ENCODE measurements around the gene DUSP18. TPM values are rescaled to one million over a fixed set of nuclear protein-coding genes. Genes with fewer than 3 reads are reported as not detected.
"Not testable (repeated sequence)": the region's sequence is repeated elsewhere in the genome, so short reads cannot be mapped to it uniquely, and the experiment has no call there.

The DUSP18 gene
- total RNA-seq, 1 donor from 2014 or later: 21.4 TPM

DNA sequence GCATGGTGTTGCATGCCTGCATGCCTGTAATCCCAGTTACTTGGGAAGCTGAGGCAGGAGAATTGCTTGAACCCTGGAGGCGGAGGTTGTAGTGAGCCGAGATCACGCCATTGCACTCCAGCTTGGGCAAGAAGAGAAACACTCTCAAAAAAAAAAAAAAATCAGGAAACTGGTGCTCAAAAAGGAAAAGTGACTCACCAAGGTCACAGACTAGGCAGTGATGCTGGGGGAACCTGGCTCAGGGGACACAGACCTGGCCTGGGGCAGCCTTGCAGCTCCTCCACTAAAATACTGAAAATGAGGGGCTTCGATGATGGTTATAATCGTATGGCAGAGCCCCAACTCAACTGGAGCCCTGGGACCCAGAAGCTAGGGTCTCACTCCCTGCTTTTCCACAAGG is 40.2 kb downstream of the DUSP18 start:
- TF ChIP-seq, protein P1, sequence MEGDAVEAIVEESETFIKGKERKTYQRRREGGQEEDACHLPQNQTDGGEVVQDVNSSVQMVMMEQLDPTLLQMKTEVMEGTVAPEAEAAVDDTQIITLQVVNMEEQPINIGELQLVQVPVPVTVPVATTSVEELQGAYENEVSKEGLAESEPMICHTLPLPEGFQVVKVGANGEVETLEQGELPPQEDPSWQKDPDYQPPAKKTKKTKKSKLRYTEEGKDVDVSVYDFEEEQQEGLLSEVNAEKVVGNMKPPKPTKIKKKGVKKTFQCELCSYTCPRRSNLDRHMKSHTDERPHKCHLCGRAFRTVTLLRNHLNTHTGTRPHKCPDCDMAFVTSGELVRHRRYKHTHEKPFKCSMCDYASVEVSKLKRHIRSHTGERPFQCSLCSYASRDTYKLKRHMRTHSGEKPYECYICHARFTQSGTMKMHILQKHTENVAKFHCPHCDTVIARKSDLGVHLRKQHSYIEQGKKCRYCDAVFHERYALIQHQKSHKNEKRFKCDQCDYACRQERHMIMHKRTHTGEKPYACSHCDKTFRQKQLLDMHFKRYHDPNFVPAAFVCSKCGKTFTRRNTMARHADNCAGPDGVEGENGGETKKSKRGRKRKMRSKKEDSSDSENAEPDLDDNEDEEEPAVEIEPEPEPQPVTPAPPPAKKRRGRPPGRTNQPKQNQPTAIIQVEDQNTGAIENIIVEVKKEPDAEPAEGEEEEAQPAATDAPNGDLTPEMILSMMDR (IDR thresholded peaks at IDR 0.05; ENCODE audit: unreplicated experiment): no peak
- Mint-ChIP-seq H3K36me3 (ENCODE audit: low read depth, unreplicated experiment) (peaks cover 11% of the 10 kb centered on the region), H3K4me1 (ENCODE audit: unreplicated experiment) (peaks cover 5% of the 10 kb centered on the region), H3K27ac (ENCODE audit: unreplicated experiment) (no peak overlapping the region), H3K4me3 (ENCODE audit: unreplicated experiment) (no peak overlapping the region), H3K9me3 (ENCODE audit: unreplicated experiment) (no peaks in the 10 kb centered on the region), H3K27me3 (ENCODE audit: unreplicated experiment) (no peaks in the 10 kb centered on the region)
- DNase-seq (ENCODE audit: low spot score): no peak

DNA sequence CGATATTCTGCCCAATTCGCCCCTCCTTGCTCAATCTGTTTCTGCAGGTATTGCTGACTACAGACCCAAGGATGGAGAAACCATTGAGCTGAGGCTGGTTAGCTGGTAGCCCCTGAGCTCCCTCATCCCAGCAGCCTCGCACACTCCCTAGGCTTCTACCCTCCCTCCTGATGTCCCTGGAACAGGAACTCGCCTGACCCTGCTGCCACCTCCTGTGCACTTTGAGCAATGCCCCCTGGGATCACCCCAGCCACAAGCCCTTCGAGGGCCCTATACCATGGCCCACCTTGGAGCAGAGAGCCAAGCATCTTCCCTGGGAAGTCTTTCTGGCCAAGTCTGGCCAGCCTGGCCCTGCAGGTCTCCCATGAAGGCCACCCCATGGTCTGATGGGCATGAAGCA is 41.3 kb downstream of the DUSP18 start:
- peaks cover 5% of the 10 kb centered on the region for H3K4me1 Mint-ChIP-seq (ENCODE audit: unreplicated experiment)
- no peak overlapping the region for H3K27ac Mint-ChIP-seq (ENCODE audit: unreplicated experiment)
- TF ChIP-seq, protein P1 (IDR thresholded peaks at IDR 0.05; ENCODE audit: unreplicated experiment): no peak
- no peak for DNase-seq (ENCODE audit: low spot score)
- peaks cover 19% of the 10 kb centered on the region for H3K36me3 Mint-ChIP-seq (ENCODE audit: low read depth, unreplicated experiment)
- H3K9me3 Mint-ChIP-seq (ENCODE audit: unreplicated experiment): no peaks in the 10 kb centered on the region
- peaks cover 4% of the 10 kb centered on the region for H3K27me3 Mint-ChIP-seq (ENCODE audit: unreplicated experiment)
- no peak overlapping the region for H3K4me3 Mint-ChIP-seq (ENCODE audit: unreplicated experiment)

DNA sequence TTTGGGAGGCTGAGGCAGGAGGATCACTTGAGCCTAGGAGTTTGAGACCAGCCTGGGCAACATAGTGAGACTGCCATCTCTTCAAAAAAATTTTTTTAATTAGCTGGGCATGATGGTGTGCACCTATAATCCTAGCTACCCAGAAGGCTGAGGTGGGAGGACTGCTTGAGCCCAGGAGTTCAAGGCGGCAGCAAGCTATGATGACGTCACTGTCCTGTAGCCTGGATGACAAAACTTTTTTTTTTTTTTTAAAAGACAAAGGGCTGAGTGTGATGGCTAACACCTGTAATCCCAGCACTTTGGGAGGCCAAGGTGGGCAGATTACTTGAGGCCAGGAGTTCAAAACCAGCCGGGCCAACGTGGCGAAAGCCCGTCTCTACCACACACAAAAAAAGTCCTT is 47.8 kb downstream of the DUSP18 start:
- H3K27ac Mint-ChIP-seq (ENCODE audit: unreplicated experiment); H3K9me3 Mint-ChIP-seq (ENCODE audit: unreplicated experiment); H3K27me3 Mint-ChIP-seq (ENCODE audit: unreplicated experiment); H3K4me3 Mint-ChIP-seq (ENCODE audit: unreplicated experiment); DNase-seq (ENCODE audit: low spot score); H3K4me1 Mint-ChIP-seq (ENCODE audit: unreplicated experiment): not testable (repeated sequence)
- H3K36me3 Mint-ChIP-seq (ENCODE audit: low read depth, unreplicated experiment): peaks cover 42% of the 10 kb centered on the region

DNA sequence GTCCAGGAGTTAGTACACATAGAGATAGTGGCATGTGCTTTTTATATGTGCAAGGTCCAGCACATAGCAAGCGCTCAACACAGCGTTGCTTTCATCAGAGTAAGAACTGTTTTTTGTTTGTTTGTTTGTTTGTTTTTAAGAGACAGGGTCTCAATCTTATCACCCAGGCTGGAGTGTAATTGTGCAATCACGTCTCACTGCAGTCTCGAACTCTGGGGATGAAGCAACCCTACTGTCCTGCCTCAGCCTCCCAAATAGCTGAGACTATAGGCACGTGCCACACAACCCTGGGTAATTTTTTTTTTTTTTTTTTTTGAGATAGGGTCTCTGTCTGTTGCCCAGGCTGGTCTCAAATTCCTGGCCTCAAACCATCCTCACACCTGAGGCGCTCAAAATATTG is 49.9 kb downstream of the DUSP18 start:
- no peak overlapping the region for H3K4me3 Mint-ChIP-seq (ENCODE audit: unreplicated experiment)
- DNase-seq (ENCODE audit: low spot score): no peak
- peaks cover 46% of the 10 kb centered on the region for H3K36me3 Mint-ChIP-seq (ENCODE audit: low read depth, unreplicated experiment)
- peaks cover 4% of the 10 kb centered on the region for H3K27me3 Mint-ChIP-seq (ENCODE audit: unreplicated experiment)
- H3K9me3 Mint-ChIP-seq (ENCODE audit: unreplicated experiment): no peaks in the 10 kb centered on the region
- H3K27ac Mint-ChIP-seq (ENCODE audit: unreplicated experiment): no peak overlapping the region
- TF ChIP-seq, protein P1 (IDR thresholded peaks at IDR 0.05; ENCODE audit: unreplicated experiment): no peak
- H3K4me1 Mint-ChIP-seq (ENCODE audit: unreplicated experiment): no peaks in the 10 kb centered on the region

DNA sequence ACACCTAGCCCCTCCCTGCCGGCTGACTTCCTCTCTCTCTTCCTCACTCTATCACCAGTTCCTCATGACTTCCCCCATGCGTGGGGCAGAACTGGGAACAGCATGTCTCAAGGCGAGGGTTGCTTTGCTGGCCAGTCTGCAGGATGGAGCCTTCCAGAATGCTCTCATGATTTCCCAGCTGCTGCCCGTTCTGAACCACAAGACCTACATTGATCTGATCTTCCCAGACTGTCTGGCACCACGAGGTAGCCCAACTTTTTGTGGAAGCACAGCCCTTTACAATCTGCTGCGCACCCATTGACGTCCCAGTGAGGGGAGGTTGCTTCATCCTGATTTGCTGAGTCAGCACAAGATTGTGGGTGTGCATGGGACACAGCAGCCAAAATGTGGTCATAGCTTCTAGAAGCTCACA is 52.1 kb downstream of the DUSP18 start:
- DNase-seq (ENCODE audit: low spot score): no peak
- Mint-ChIP-seq H3K27ac (ENCODE audit: unreplicated experiment) (no peak overlapping the region), H3K4me3 (ENCODE audit: unreplicated experiment) (peak overlapping the region; percentile 31), H3K9me3 (ENCODE audit: unreplicated experiment) (no peaks in the 10 kb centered on the region), H3K36me3 (ENCODE audit: low read depth, unreplicated experiment) (peaks cover 36% of the 10 kb centered on the region), H3K27me3 (ENCODE audit: unreplicated experiment) (no peaks in the 10 kb centered on the region), H3K4me1 (ENCODE audit: unreplicated experiment) (peaks cover 2% of the 10 kb centered on the region)
- TF ChIP-seq, protein P1 (IDR thresholded peaks at IDR 0.05; ENCODE audit: unreplicated experiment): no peak

DNA sequence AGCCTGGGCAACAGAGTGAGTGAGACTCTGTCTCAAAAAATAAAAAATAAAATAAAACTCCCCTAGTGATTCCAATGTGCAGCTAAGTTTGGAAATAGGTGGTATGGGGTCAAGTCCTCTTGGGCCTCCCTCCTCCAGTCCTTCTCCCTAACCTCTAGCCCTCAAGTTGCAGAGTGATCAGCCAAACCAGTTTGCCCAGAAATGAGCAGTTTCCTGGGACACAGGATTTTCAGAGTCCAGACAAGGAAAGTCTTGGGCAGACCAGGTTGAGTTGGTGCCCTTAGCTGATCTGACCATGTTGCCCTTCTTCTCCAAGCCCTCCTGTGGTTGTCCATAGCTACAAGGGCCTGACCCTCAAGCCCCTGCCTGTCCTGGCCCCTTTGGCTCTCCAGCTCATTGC is 52.8 kb downstream of the DUSP18 start:
- Mint-ChIP-seq H3K27ac (ENCODE audit: unreplicated experiment) (no peak overlapping the region), H3K4me1 (ENCODE audit: unreplicated experiment) (peaks cover 7% of the 10 kb centered on the region), H3K27me3 (ENCODE audit: unreplicated experiment) (no peaks in the 10 kb centered on the region), H3K9me3 (ENCODE audit: unreplicated experiment) (no peaks in the 10 kb centered on the region), H3K4me3 (ENCODE audit: unreplicated experiment) (no peak overlapping the region), H3K36me3 (ENCODE audit: low read depth, unreplicated experiment) (peaks cover 36% of the 10 kb centered on the region)
- TF ChIP-seq, protein P1 (IDR thresholded peaks at IDR 0.05; ENCODE audit: unreplicated experiment): no peak
- DNase-seq (ENCODE audit: low spot score): no peak
